Stimulated activated memory B cell treated with anti-CD40 and anti-IgM and Interleukin-4, amounts not matched to agents 10 μg/mL and 1 μg/mL and 100 μg/mL, for 72 hours (primary cell): ENCODE measurements around the gene HIPK3.
A peak's percentile ranks its signal among the peaks of the same experiment; 100 is the strongest.

Experiments used
- ATAC-seq: fragments of 150-1000 bp; cut with Tn5 transposase; 2 replicates; pipeline ENCODE4 v1.10.0; 2021
- H3K27ac Mint-ChIP-seq: one replicate; pipeline ENCODE4 v1.8.0; 2022; ENCODE audit warnings: mild to moderate bottlenecking, mixed read lengths
- H3K27me3 Mint-ChIP-seq: one replicate; pipeline ENCODE4 v1.8.0; 2022; ENCODE audit warnings: mixed read lengths
- H3K36me3 Mint-ChIP-seq: one replicate; pipeline ENCODE4 v1.8.0; 2022; ENCODE audit warnings: mixed read lengths
- H3K4me1 Mint-ChIP-seq: one replicate; pipeline ENCODE4 v1.8.0; 2022; ENCODE audit warnings: mixed read lengths
- H3K4me3 Mint-ChIP-seq: one replicate; pipeline ENCODE4 v1.8.0; 2022; ENCODE audit warnings: mild to moderate bottlenecking, moderate library complexity, mixed read lengths
- H3K9me3 Mint-ChIP-seq: one replicate; pipeline ENCODE4 v1.8.0; 2022; ENCODE audit warnings: mixed read lengths

HIPK3 gene

DNA sequence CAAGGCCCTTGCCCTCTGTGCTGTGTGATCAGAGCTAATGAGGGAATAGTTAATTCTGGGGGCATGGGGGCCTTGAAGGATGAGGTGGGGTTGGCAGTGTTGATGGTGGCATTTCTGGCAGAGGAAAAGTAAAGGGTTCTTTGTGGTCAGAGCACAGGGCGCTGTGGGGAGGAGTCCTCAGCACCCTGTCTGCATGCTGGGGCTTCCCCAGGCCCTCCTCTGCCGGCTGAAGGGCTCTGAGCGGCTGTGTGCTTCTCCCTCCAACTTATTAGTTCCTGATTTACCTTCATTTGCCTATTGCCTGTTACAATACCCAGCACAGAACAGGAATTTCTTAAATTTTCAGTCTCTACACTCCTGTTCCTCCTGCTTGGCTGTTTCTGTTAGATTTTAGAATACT, 122.8 kb downstream of the HIPK3 start:
- no peak overlapping the region for H3K4me3 Mint-ChIP-seq
- H3K27ac Mint-ChIP-seq = no peak overlapping the region
- no peaks in the 10 kb centered on the region for H3K9me3 Mint-ChIP-seq
- peak; percentile 84 for ATAC-seq
- no peaks in the 10 kb centered on the region for H3K36me3 Mint-ChIP-seq
- peaks cover 18% of the 10 kb centered on the region for H3K27me3 Mint-ChIP-seq
- no peaks in the 10 kb centered on the region for H3K4me1 Mint-ChIP-seq

DNA sequence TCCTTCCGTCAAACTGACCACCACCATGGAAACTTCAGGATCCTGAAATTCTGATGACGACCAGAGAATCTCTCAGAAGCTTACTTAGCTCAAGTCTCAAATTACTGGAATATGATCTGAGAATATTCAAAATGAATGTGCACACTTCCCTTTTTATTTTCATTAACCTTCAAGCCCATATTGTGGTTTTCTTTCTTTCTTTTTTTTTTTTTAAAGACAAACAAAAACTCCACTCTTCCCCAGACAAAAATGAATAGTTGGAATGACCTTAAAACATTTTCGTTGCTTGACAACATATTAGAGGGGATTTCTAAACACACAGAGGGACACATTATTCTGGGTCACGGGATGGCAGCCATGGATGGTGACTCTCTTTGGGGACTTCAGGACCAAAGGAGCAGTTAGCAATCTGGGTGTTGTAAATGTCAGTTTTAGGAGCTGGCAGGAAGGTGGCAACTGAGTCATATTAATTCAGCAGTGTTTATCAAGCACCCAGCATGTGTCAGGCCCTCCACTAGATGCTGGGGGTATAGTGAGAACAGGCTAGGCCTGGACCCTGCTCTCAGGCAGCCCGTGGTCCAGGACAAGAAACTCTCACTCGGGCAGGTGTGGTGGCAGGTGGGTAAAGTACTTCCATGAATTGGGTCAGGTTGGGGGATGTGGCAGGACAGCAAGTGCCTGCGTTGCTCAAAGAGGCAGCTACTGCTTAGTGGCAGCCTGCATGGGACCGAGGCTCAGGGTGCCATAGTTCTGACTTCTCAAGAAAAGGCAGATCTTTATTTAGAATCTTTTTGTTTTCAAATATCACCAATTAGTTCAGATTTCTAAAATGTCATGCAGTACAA, 126.1 kb downstream of the HIPK3 start:
- H3K9me3 Mint-ChIP-seq = no peaks in the 10 kb centered on the region
- peaks cover 6% of the 10 kb centered on the region for H3K27me3 Mint-ChIP-seq
- H3K4me1 Mint-ChIP-seq = peaks cover 10% of the 10 kb centered on the region
- no peak overlapping the region for H3K4me3 Mint-ChIP-seq
- ATAC-seq = peak; percentile 63
- no peaks in the 10 kb centered on the region for H3K36me3 Mint-ChIP-seq
- H3K27ac Mint-ChIP-seq = no peak overlapping the region

DNA sequence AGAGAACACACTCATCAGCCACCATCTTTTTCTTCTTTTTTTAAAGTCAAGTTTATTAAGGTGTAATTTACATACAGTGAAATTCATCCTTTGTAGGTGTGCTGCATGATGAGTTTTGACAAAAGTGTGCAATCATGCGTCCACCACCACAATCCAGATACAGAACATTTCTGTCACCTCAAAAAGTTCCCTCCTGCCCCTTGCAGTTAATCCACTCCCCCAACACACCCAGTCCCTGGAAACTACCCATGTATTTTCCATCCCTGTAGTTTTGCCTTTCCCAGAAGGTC, 126.7 kb downstream of the HIPK3 start:
- Mint-ChIP-seq H3K27me3 (peaks cover under 1% of the 10 kb centered on the region), H3K27ac (no peak overlapping the region), H3K4me1 (peaks cover 15% of the 10 kb centered on the region), H3K9me3 (no peaks in the 10 kb centered on the region), H3K4me3 (peak overlapping the region; percentile 19), H3K36me3 (no peaks in the 10 kb centered on the region)
- peak; percentile 43 for ATAC-seq

DNA sequence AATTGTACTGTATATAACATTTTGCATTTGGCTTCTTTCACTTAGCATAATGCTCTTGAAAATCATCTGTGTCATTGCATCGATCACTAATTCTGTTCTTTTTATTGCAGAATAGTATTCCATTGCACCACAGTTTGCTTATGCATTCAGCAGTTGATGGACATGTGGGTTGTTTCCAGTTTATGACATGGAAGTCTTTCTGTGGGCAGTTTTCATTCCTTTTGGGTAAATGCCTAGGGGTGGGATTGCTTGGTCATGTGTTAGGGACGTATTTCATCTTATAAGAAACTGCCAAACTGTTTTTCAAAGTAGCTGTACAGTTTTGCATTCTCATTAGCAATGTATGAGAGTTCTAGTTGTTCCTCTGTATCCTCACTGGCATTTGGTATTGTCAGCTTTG, 127.0 kb downstream of the HIPK3 start:
- H3K4me1 Mint-ChIP-seq = peaks cover 19% of the 10 kb centered on the region
- no peaks in the 10 kb centered on the region for H3K36me3 Mint-ChIP-seq
- no peaks in the 10 kb centered on the region for H3K9me3 Mint-ChIP-seq
- no peaks in the 10 kb centered on the region for H3K27me3 Mint-ChIP-seq
- ATAC-seq = no peak
- H3K4me3 Mint-ChIP-seq = peak overlapping the region; percentile 19
- no peak overlapping the region for H3K27ac Mint-ChIP-seq

DNA sequence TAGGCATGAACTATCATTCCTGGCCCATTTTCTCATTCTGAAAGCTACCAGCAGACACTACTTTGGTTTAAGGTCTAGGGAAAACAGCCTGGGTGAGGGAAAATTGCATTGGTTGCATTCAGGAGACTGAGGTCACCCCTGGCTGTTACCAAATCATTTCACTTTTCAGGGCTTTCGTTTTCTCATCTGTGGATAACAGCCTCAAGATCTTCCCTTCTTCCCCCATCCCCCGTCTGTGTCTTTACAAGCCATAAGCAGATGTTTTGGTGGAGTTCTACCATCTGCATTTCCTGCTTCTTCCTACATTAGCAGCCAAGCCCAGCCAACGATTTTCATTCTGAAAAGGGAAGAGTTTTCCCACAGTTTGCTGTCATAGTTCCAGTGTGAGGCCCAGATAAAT, 130.4 kb downstream of the HIPK3 start:
- Mint-ChIP-seq H3K27me3 (no peaks in the 10 kb centered on the region), H3K27ac (peak overlapping the region; percentile 82), H3K4me1 (peaks cover 32% of the 10 kb centered on the region), H3K9me3 (no peaks in the 10 kb centered on the region), H3K36me3 (no peaks in the 10 kb centered on the region), H3K4me3 (no peak overlapping the region)
- ATAC-seq = peak; percentile 42

DNA sequence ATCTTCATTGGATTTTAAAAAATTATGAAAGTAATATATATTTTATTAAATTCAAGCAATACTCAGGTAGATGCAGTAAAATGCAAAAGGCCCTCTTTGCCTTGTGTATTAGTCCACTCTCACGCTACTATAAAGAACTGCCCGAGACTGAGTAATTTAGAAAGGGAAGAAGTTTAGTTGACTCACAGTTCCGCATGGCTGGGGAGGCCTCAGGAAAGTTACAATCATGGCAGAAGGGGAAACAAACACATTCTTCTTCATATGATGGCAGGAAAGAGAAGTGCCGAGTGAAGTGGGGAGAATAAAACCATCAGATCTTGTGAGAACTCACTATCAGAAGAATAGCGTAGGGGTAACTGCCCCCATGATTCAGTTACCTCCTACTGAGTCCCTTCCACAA, 130.8 kb downstream of the HIPK3 start:
- no peaks in the 10 kb centered on the region for H3K27me3 Mint-ChIP-seq
- no peak overlapping the region for H3K4me3 Mint-ChIP-seq
- peak overlapping the region; percentile 82 for H3K27ac Mint-ChIP-seq
- no peaks in the 10 kb centered on the region for H3K9me3 Mint-ChIP-seq
- peaks cover 32% of the 10 kb centered on the region for H3K4me1 Mint-ChIP-seq
- peak; percentile 75 for ATAC-seq
- H3K36me3 Mint-ChIP-seq = no peaks in the 10 kb centered on the region

DNA sequence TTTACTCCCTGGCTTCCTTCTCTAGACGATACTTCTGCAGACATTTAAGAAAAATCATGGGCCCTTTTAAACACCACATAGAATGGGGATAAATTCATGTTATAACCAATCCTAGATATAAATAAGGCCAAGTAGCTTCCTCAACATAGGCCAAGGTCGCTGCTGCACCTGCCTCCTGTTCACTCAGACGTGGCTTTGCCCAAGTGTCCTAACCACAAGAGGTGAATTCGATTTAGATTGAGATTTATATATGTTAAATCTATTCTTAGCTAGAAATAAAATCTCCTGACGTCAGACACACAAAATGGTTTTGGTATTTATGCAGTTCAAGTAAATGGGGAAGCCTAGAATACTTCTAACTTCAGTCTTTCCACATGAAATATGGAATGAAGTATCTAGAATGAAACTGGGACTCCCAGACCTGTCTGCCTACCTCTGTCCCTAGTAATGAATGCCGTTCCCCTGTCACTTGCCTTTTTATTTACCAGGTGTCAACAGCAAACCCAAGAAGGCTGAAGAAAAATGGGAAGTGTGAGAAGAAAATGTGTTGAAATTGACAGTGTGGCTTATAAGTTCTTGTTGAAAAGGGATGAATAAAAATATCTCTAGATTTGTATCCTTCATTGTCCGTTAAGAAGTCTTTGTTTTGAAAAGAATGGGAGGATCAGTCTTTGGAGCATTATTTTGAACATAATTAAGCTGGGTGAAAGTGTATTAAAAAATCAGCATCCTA, 131.8 kb downstream of the HIPK3 start:
- Mint-ChIP-seq H3K27me3 (no peaks in the 10 kb centered on the region), H3K27ac (peak overlapping the region; percentile 82), H3K4me3 (peak overlapping the region; percentile 40), H3K9me3 (no peaks in the 10 kb centered on the region), H3K36me3 (no peaks in the 10 kb centered on the region), H3K4me1 (peaks cover 32% of the 10 kb centered on the region)
- ATAC-seq = no peak

GRCh38 chr11:33389635-33390034, 132.5 kb downstream of the HIPK3 start:
- H3K27me3 Mint-ChIP-seq = no peaks in the 10 kb centered on the region
- H3K4me1 Mint-ChIP-seq = peaks cover 32% of the 10 kb centered on the region
- peak; percentile 72 for ATAC-seq
- H3K4me3 Mint-ChIP-seq = peak overlapping the region; percentile 1
- peak overlapping the region; percentile 82 for H3K27ac Mint-ChIP-seq
- H3K9me3 Mint-ChIP-seq = no peaks in the 10 kb centered on the region
- H3K36me3 Mint-ChIP-seq = no peaks in the 10 kb centered on the region

DNA sequence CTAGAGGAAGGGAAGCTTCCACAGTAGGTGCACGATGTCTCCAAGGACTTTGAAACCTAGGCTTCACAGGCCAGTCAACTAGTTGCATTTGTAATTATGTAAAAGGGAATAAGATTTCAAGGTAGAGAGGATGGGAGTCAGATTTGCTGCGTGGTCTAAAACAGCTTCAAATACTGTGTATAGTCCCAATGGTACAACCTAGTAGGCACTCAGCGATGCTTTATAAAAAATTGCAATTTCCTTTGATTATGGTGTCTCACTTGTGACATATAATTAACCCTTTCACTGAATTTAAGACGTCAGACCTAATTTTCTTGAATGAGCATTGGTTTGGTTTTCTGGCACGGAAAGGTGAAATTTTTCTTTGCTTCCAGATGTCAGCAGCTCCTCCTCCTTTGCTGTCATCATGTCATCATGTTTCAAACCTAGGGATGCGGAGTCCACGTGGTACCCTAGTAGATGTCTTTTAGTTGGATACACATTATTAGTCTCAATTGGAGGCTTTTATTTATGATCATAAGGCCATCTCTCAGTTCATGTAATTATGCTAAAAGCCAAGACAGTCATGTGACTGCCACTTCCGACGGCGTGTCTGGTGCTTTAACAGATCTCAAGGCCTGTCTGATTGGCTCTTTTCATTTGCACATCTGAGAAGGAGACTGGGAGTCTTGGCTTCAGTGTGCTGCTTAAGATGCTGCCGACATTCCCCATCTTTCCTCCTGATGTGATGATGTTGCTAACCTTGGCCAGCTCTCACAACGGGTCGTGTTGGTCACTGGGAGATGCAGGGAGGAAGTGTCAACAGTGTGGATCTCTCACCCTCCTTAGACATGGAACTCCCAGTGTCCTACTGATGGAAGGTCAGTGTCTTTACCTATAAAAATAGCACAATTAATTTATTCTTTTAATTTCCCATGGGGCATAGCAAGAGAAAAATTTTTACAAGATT, 134.0 kb downstream of the HIPK3 start:
- Mint-ChIP-seq H3K27me3 (no peaks in the 10 kb centered on the region), H3K27ac (peak overlapping the region; percentile 82), H3K36me3 (no peaks in the 10 kb centered on the region), H3K9me3 (no peaks in the 10 kb centered on the region), H3K4me3 (no peak overlapping the region), H3K4me1 (peaks cover 32% of the 10 kb centered on the region)
- no peak for ATAC-seq

DNA sequence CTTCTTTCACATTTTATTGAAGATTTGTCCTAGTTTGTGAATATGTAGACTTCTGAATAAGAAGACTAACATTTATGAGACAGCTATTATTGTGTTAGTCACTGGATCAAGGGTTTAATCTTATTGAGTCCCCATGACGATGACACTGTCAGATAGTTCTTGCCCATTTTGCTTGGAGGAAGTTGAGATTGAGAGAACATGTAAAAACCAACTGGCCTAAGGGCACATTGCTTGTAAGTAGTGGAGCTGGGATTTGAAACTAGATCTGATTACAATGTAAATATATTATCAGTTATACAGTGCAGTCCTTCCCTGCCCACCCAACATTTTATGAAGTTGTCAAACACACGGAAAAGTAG, 134.7 kb downstream of the HIPK3 start:
- no peaks in the 10 kb centered on the region for H3K9me3 Mint-ChIP-seq

DNA sequence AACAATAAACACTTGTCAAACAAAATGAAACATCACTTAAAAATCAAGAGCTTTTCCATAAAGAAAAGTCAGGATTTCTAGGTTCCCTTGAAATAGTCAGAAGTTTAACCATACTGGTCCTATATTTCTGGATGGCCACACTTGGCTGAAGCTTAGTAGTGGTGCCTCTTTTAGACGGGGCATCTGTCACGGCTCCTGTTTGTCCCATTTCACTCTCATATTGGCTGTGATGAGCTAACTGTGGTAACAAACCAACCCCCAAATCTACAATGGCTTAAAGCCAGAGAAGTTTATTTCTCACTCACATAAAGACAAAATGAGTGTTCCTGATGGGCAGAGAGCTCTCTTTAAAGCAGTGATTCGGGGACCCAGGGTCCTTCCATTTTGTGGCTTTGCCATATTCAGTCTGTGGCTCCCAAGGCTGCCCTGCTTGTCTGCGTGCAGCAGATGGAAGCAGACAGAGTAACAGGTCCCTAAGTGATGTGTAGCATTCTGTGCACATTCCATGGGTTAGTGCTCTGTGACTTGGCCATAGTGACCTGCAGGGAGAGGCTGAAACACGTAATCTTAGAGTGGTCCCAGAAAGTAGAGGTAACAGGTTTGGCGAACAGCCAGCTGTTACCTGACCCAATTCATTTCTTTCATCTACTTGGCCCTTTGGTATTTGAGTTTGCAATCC, 137.4 kb downstream of the HIPK3 start:
- Mint-ChIP-seq H3K9me3 (no peaks in the 10 kb centered on the region), H3K36me3 (no peaks in the 10 kb centered on the region), H3K27me3 (no peaks in the 10 kb centered on the region), H3K4me3 (no peak overlapping the region), H3K27ac (no peak overlapping the region), H3K4me1 (peaks cover 10% of the 10 kb centered on the region)
- no peak for ATAC-seq

More for the DNA sequence above, 134.7 kb downstream of the HIPK3 start:
- ATAC-seq = no peak
- H3K4me3 Mint-ChIP-seq = no peak overlapping the region
- no peaks in the 10 kb centered on the region for H3K36me3 Mint-ChIP-seq
- no peaks in the 10 kb centered on the region for H3K27me3 Mint-ChIP-seq
- no peak overlapping the region for H3K27ac Mint-ChIP-seq
- peaks cover 32% of the 10 kb centered on the region for H3K4me1 Mint-ChIP-seq

- Mint-ChIP-seq H3K4me1 (no peaks in the 10 kb centered on the region), H3K27me3 (no peaks in the 10 kb centered on the region), H3K9me3 (no peaks in the 10 kb centered on the region)
Observed at GRCh38 chr11:33396361-33396760, 139.2 kb downstream of the HIPK3 start.

GRCh38 chr11:33399421-33399820, 142.2 kb downstream of the HIPK3 start:
- H3K36me3 Mint-ChIP-seq = no peaks in the 10 kb centered on the region
- no peak for ATAC-seq
- no peaks in the 10 kb centered on the region for H3K4me1 Mint-ChIP-seq
- no peak overlapping the region for H3K4me3 Mint-ChIP-seq
- peaks cover 20% of the 10 kb centered on the region for H3K27me3 Mint-ChIP-seq
- no peaks in the 10 kb centered on the region for H3K9me3 Mint-ChIP-seq
- H3K27ac Mint-ChIP-seq = no peak overlapping the region

More at GRCh38 chr11:33396361-33396760, 139.2 kb downstream of the HIPK3 start:
- Mint-ChIP-seq H3K4me3 (no peak overlapping the region), H3K27ac (no peak overlapping the region), H3K36me3 (no peaks in the 10 kb centered on the region)
- no peak for ATAC-seq

- H3K27ac Mint-ChIP-seq = no peak overlapping the region
- ATAC-seq = no peak
- no peak overlapping the region for H3K4me3 Mint-ChIP-seq
- H3K4me1 Mint-ChIP-seq = no peaks in the 10 kb centered on the region
- no peaks in the 10 kb centered on the region for H3K9me3 Mint-ChIP-seq
- no peaks in the 10 kb centered on the region for H3K36me3 Mint-ChIP-seq
- H3K27me3 Mint-ChIP-seq = peaks cover 20% of the 10 kb centered on the region
Observed at GRCh38 chr11:33402066-33402465, 144.9 kb downstream of the HIPK3 start.

- Mint-ChIP-seq H3K4me3 (no peak overlapping the region), H3K27me3 (peaks cover 20% of the 10 kb centered on the region), H3K4me1 (no peaks in the 10 kb centered on the region), H3K27ac (no peak overlapping the region), H3K9me3 (no peaks in the 10 kb centered on the region), H3K36me3 (no peaks in the 10 kb centered on the region)
- no peak for ATAC-seq
Observed at GRCh38 chr11:33403344-33403743, 146.2 kb downstream of the HIPK3 start.
